LHCN-M2 (cell line): ENCODE results near the gene RSKR. TPM values are rescaled to one million over a fixed set of nuclear protein-coding genes. Genes with fewer than 3 reads are reported as not detected.
"Not testable (repeated sequence)": the region's sequence is repeated elsewhere in the genome, so short reads cannot be mapped to it uniquely, and the experiment has no call there.

ENCODE experiments used
- DNase-seq: peaks from one replicate; pipeline ENCODE4 v3.0.0-alpha.2; 2012; ENCODE audit warnings: low read depth
- polyA plus RNA-seq: library from polyadenylated mRNA; unstranded; fragments of >200 nt; gene quantifications from one replicate; pipeline ENCODE4 v1.2.1, GENCODE V29; 2012; ENCODE audit warnings: missing spikeins
- total RNA-seq: library from RNA; depleted of rRNA; stranded (reverse); fragments of >200 nt; gene quantifications from 2 replicates; pipeline ENCODE4 v1.2.3, GENCODE V29; 2014; rRNA removed

RSKR gene
- 3.5 and 6.1 TPM in 2 replicates for total RNA-seq
- polyA plus RNA-seq = 1.3 TPM

DNA sequence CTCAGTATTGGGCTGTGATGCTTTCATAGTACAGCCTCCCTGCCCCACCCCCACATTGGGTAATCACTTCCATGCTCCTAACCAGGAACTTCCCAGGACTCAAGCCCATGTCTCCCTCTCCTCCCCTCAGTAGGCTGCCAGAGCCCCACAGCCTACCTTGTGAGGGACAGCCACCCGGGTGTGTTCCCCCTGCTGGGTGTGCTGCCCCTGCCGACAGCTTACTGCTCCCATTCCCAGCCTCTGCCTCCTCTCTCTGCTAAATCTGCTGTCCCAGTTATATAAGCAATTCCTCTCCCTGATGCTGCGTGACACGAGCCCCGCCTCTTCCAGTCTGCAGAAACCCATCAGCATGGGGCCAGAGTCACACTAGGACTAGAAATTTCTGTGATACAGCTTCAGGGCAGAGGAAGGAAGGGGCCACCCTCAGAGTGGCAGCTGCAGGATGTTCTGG, at the start of gene RSKR:
Gene RSKR (minus strand): TSS at position 255 of the 451 bp plus-strand sequence. CDS start 24 bp downstream, at position 231.
- no peak for DNase-seq

GRCh38 chr17:28663723-28664122, 49.7 kb upstream of the RSKR start:
- DNase-seq = no peak

DNA sequence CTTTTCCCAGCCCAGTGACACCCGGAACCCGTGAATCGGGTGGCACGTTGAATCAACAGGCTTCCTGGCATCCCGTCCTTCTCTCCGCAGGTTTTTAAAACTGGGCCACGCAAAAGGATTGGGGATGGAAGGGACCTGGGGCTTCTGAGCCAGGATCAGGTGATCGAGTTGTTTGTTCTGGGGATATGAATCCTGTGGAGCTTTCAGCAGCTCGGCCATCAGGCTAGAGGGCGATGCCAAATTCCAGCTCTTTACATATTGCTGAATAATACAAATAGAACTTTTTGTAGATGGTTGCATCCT, 48.5 kb upstream of the RSKR start:
- no peak for DNase-seq

- peak; percentile 81 for DNase-seq
Observed at GRCh38 chr17:28661635-28662526, 47.9 kb upstream of the RSKR start, which contains the start of the genes SDF2 and SUPT6H. Gene SDF2, minus strand, starts transcription at chr17:28661906. Its CDS starts 30 bp downstream, at chr17:28661876. Gene SUPT6H, plus strand, starts transcription at chr17:28662205. Its CDS starts 11,197 bp downstream, at chr17:28673402.

GRCh38 chr17:28659497-28659881, 45.5 kb upstream of the RSKR start:
- DNase-seq = not testable (repeated sequence)

GRCh38 chr17:28658766-28659496, 44.9 kb upstream of the RSKR start:
- not testable (repeated sequence) for DNase-seq

DNA sequence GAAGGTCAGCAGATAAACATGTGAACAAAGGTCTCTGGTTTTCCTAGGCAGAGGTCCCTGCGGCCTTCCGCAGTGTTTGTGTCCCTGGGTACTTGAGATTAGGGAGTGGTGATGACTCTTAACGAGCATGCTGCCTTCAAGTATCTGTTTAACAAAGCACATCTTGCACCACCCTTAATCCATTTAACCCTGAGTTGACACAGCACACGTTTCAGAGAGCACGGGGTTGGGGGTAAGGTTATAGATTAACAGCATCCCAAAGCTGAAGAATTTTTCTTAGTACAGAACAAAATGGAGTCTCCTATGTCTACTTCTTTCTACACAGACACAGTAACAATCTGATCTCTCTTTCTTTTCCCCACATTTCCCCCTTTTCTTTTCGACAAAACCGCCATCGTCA, 44.4 kb upstream of the RSKR start:
- DNase-seq = not testable (repeated sequence)

DNA sequence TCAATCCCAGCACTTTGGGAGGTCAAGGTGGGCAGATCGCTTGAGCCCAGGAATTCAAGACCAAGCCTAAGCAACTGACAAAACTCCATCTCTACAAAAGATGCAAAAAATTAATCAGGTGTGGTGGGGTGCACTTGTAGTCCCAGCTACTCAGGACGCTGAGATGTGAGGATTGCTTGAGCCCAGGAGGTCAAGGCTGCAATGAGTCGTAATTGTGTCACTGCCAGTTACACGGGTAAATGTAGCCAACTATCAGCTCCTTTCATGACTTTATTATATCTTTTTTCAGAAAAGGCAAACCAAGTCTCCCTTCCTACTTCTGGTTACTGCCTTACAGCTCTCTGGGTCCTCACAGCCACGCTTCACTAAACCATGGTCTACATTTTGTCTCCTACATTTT, 43.8 kb upstream of the RSKR start:
- DNase-seq = peak; percentile 36

- DNase-seq = no peak
Observed at GRCh38 chr17:28655160-28655559, 41.2 kb upstream of the RSKR start.

DNA sequence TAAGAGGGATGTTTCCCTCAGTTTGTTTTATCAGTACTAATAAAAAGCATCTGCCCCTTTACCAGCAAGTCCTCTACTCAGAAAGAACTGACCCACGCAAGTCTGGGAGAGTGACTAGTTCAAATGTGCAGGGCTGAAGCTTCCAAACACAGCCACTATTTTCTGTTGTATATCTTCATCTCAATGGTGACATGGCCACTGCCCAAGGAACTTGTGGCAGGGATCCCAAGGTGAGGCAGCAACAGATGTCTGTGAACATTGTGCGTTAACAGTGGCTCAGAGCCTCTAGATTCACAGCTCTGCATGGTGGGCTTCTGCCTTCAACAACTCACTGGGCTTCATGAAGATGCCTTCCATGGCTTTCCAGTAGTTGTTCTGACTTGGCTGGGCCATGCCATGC, 34.7 kb upstream of the RSKR start:
- no peak for DNase-seq

- DNase-seq = no peak
Observed at GRCh38 chr17:28646039-28646754, 32.2 kb upstream of the RSKR start.

- DNase-seq = no peak
Observed at GRCh38 chr17:28645576-28645939, 31.6 kb upstream of the RSKR start.

DNA sequence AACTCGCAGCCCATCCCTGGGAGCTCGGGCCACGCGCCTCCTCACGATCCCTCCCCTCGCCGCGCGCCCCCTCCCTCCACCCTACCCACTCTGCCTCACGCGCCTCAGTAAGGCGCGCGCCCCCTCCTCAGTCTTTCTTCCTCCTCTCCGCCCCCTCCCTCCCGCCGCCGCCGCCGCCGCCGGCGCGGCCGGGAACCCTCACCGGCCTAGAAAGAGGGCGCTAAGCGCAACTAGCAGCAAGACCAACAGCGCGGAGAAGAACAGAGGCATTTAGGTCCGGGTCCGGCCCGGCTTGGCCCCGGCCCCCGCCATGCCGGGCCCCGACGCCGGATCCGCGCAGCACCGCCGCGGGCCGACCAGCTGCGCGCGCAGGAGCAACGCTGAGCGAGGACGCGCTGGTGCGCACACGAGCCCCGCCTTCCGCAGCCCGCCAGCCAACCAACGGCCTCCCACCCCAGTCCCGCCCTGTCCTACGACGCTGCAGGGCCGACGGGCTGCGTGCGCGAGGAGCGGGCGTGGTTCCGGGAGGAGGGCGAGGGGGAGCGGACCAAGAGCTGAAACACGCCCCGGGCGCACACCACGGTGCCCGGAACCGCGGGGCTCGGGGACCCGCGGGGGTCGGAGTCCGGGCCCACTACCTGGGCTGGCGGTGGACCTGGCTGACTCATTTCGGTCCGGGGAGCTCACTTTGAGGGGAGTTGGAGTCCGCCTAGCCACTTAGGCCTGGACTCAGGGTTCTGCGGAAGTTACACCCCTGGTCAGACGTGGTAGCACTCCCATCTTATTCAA, 31.0 kb upstream of the RSKR start, which contains the start of gene BLTP2:
Gene BLTP2 (minus strand): TSS at position 372 of the 789 bp plus-strand sequence. CDS start 102 bp downstream, at position 270.
- peak; percentile 91 for DNase-seq

DNA sequence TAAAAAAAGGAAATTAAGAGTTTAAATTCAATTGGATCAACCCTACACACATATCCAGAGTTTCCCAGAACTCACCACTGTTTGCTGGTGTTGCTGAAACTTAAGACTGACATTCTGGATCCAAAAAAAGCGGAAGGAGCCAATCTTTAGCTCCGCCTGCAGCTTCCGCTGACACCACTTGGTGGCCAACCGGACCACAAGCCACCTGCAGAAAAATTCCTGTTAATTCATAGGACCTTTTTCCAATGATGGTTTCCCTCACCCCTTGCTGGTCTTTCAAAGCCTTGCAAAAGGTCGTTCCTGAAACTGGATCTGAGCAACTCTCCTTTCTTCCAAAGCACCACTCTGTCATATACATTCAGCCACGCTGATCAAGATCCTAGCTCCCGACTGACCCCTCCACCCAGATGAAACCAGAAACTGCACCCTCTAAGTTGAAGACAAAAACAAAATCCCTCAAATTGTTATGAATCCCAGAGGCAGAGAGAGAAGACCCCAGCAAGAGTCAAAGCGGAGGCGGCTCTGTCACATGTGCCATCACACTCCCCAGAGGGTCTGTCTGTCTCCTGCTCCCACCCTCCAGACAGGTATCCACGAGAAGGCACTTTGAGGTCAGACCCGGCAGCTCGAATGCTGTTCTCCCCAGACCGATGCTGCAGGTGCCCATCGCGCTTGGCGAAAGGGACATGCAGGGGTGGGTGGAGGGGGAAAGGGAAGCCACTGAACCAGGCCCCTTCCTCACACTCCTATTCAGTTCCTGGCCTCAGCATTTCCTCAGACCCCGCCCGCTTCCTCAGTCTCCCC, 30.2 kb upstream of the RSKR start:
- peak; percentile 48 for DNase-seq

DNA sequence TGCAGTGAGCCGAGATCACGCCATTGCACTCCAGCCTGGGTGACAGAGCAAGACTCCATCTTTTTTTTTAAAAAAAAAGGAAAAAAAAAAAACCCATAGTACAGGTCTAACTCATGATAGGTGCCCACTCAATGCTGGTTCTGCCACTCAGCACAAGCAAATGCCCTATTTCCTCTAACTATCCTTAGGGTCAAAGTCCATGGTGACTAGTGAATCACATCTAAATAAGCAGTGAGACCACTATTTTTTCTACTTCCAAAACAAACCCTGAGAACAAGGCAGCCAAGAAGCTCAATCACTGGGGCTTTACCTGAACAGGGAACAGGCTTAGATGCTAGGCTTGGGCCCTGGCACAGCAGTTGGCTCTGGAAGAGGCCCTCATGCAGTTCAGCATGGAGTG, 27.6 kb upstream of the RSKR start:
- no peak for DNase-seq

- no peak for DNase-seq
Observed at GRCh38 chr17:28635506-28635905, 21.5 kb upstream of the RSKR start.

- no peak for DNase-seq
Observed at GRCh38 chr17:28634206-28634865, 20.4 kb upstream of the RSKR start.

DNA sequence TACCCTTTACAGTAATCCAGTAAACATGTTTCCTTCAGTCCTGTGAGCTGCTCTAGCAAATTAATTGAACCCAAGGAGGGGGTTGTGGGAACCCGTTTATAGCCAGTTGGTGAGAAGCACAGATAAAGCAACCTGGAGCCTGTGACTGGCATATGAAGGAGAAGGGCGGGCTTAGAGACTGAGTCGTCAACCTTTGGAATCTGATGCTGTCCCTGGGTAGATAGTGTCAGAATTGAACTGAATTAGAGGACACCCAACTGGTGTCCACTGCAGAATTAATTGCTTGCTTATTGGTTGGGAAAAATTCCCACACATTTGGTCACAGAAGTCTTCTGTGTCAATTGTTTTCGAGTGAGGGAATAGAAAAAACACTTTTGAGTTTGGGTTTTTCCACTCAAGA, 12.8 kb upstream of the RSKR start:
- DNase-seq = no peak

DNA sequence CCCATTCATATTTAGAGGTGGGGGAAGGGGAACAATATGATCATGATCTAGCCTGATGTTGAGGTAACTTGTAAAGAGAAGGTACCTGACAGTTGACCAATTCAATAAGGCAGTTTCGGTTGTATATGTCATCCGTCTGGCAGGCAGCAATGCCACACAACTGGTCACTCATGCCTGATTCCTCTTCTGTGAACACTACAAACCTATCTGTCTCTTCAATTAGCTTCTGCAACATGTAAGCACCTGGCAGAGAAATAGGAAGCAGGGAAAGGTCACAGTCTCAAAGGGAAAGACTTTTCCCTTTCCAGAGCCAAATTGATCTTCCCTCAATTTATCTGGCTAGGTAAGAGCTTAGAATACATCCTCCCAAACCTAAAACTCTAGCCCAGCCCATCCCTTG, 10.2 kb upstream of the RSKR start:
- DNase-seq = no peak

- DNase-seq = no peak
Observed at GRCh38 chr17:28623696-28624095, 9.7 kb upstream of the RSKR start.
